ENCODE data around the gene MTARC1. TPM values are rescaled to one million over a fixed set of nuclear protein-coding genes. Genes with fewer than 3 reads are reported as not detected.

The MTARC1 gene
- total RNA-seq, 1 experiment from 2014 or later: 1.5 TPM

DNA sequence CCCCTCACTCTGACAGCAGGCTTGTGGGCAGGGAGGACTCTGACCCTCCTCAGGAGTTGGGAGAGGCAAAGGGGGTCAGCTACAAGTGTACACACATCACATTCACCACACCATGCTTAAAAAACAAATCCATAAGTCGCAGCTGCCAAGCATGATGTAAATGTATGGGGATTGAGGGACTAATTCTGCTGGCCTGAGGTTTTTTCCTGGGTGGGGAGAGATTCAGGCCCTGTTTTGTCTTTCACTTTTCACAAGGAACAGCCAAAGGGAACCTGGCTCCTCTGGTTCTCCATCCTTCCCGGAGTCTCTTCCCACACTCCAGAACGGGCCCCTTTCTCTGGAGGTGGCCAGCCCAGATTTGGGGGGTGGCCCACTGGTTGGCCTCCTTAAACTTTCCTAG lies 39.9 kb upstream of the MTARC1 start:
- no peak for DNase-seq (ENCODE audit: unreplicated experiment)
- TF ChIP-seq, protein P1, sequence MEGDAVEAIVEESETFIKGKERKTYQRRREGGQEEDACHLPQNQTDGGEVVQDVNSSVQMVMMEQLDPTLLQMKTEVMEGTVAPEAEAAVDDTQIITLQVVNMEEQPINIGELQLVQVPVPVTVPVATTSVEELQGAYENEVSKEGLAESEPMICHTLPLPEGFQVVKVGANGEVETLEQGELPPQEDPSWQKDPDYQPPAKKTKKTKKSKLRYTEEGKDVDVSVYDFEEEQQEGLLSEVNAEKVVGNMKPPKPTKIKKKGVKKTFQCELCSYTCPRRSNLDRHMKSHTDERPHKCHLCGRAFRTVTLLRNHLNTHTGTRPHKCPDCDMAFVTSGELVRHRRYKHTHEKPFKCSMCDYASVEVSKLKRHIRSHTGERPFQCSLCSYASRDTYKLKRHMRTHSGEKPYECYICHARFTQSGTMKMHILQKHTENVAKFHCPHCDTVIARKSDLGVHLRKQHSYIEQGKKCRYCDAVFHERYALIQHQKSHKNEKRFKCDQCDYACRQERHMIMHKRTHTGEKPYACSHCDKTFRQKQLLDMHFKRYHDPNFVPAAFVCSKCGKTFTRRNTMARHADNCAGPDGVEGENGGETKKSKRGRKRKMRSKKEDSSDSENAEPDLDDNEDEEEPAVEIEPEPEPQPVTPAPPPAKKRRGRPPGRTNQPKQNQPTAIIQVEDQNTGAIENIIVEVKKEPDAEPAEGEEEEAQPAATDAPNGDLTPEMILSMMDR (IDR thresholded peaks at IDR 0.05; ENCODE audit: unreplicated experiment): no peak
- no TSS peak for BruUV-seq (replicated peaks)
- H3K27me3 Mint-ChIP-seq (ENCODE audit: insufficient read depth, unreplicated experiment): no peaks in the 10 kb centered on the region
- H3K27ac Mint-ChIP-seq (ENCODE audit: low read depth, unreplicated experiment): no peak overlapping the region
- no peaks in the 10 kb centered on the region for H3K9me3 Mint-ChIP-seq (ENCODE audit: unreplicated experiment)
- no peaks in the 10 kb centered on the region for H3K36me3 Mint-ChIP-seq (ENCODE audit: insufficient read depth, unreplicated experiment)
- H3K4me1 Mint-ChIP-seq (ENCODE audit: insufficient read depth, unreplicated experiment): no peaks in the 10 kb centered on the region
- H3K4me3 Mint-ChIP-seq (ENCODE audit: unreplicated experiment): no peak overlapping the region
- ChIA-PET CTCF (interaction anchor here (0.7 to 7.0 kb wide), 12 partner anchors 9 to 528 kb away, joined by 3 to 87 read pairs (median 3); no protein-coding TSS in a partner anchor), POLR2A (interaction anchor here (1.3 to 2.6 kb wide), 5 partner anchors 9 to 657 kb away, joined by 3 to 29 read pairs (median 8); partner anchors contain the start of genes BPNT1 and RAB3GAP2)
- intact Hi-C loops (cut with micrococcal nuclease): no loop called here

GRCh38 chr1:220747437-220748088 lies 39.1 kb upstream of the MTARC1 start:
- CTCF ChIA-PET: interaction anchor here (0.5 to 7.0 kb wide), 18 partner anchors 9 to 557 kb away, joined by 3 to 87 read pairs (median 4); no protein-coding TSS in a partner anchor
- no peak for DNase-seq (ENCODE audit: unreplicated experiment)
- Mint-ChIP-seq H3K36me3 (ENCODE audit: insufficient read depth, unreplicated experiment) (no peaks in the 10 kb centered on the region), H3K27me3 (ENCODE audit: insufficient read depth, unreplicated experiment) (no peaks in the 10 kb centered on the region), H3K4me1 (ENCODE audit: insufficient read depth, unreplicated experiment) (no peaks in the 10 kb centered on the region), H3K27ac (ENCODE audit: low read depth, unreplicated experiment) (no peak overlapping the region), H3K4me3 (ENCODE audit: unreplicated experiment) (peak overlapping the region; percentile 71), H3K9me3 (ENCODE audit: unreplicated experiment) (no peaks in the 10 kb centered on the region)
- POLR2A ChIA-PET: interaction anchor here (0.9 to 2.6 kb wide), 9 partner anchors 10 to 658 kb away, joined by 3 to 29 read pairs (median 3); partner anchors contain the start of genes BPNT1 and RAB3GAP2
- TF ChIP-seq, protein P1 (IDR thresholded peaks at IDR 0.05; ENCODE audit: unreplicated experiment): no peak
- intact Hi-C loops (cut with micrococcal nuclease): no loop called here
- no TSS peak for BruUV-seq (replicated peaks)

- Mint-ChIP-seq H3K9me3 (ENCODE audit: unreplicated experiment) (no peaks in the 10 kb centered on the region), H3K36me3 (ENCODE audit: insufficient read depth, unreplicated experiment) (no peaks in the 10 kb centered on the region), H3K27ac (ENCODE audit: low read depth, unreplicated experiment) (no peak within 1 kb of the TSS), H3K4me3 (ENCODE audit: unreplicated experiment) (peak within 1 kb of the TSS; percentile 71), H3K4me1 (ENCODE audit: insufficient read depth, unreplicated experiment) (no peaks in the 10 kb centered on the region), H3K27me3 (ENCODE audit: insufficient read depth, unreplicated experiment) (no peaks in the 10 kb centered on the region)
- TF ChIP-seq, protein P1 (IDR thresholded peaks at IDR 0.05; ENCODE audit: unreplicated experiment): no peak
- peak; percentile 77 for DNase-seq (ENCODE audit: unreplicated experiment)
- CTCF ChIA-PET: interaction anchor here (0.5 to 7.0 kb wide), 17 partner anchors 9 to 1717 kb away, joined by 3 to 87 read pairs (median 4); no protein-coding TSS in a partner anchor
- intact Hi-C loops (cut with micrococcal nuclease): no loop called here
- POLR2A ChIA-PET: interaction anchor here (0.7 to 2.6 kb wide), 13 partner anchors 8 to 540 kb away, joined by 3 to 29 read pairs (median 6); partner anchors contain the start of gene RAB3GAP2
- no TSS peak for BruUV-seq (replicated peaks)
Measured at GRCh38 chr1:220748089-220748934, 38.4 kb upstream of the MTARC1 start, which contains the start of gene MTARC2. MTARC2 (plus strand) TSS chr1:220748322; CDS start chr1:220748532, 210 bp downstream.

Data from MCF 10A (cell line).